Hepatocyte (in vitro differentiated cells): ENCODE results near the gene CPEB1. TPM values are rescaled to one million over a fixed set of nuclear protein-coding genes. Genes with fewer than 3 reads are reported as not detected.

Experiments used
- DNase-seq: peaks from one replicate; pipeline ENCODE4 v3.0.0-alpha.2; 2016; ENCODE audit warnings: low spot score
- H2AFZ ChIP-seq: fragments of 200-600 bp; sonication (generic); 2 replicates; pipeline ENCODE4 v1.6.0; 2016; ENCODE audit warnings: antibody characterized with exemption, mild to moderate bottlenecking
- H3K27ac ChIP-seq: fragments of 200-600 bp; sonication (generic); 2 replicates; pipeline ENCODE4 v1.5.1; 2016; ENCODE audit warnings: mild to moderate bottlenecking
- H3K27me3 ChIP-seq: fragments of 200-600 bp; sonication (generic); 2 replicates; pipeline ENCODE4 v1.6.1; 2016
- H3K36me3 ChIP-seq: fragments of 200-600 bp; sonication (generic); replicated peaks from 2 replicates; pipeline ENCODE4 v1.5.1; 2016; ENCODE audit warnings: low read depth; ENCODE audit not compliant: insufficient read depth
- H3K4me1 ChIP-seq: fragments of 200-600 bp; sonication (generic); 2 replicates; pipeline ENCODE4 v1.5.1; 2016; ENCODE audit warnings: mild to moderate bottlenecking, moderate library complexity; ENCODE audit not compliant: insufficient read depth
- H3K4me2 ChIP-seq: fragments of 200-600 bp; sonication (generic); 2 replicates; pipeline ENCODE4 v1.6.0; 2016
- H3K4me3 ChIP-seq: fragments of 200-600 bp; sonication (generic); 2 replicates; pipeline ENCODE4 v1.5.1; 2016; ENCODE audit warnings: mild to moderate bottlenecking
- H3K79me2 ChIP-seq: fragments of 200-600 bp; sonication (generic); 2 replicates; pipeline ENCODE4 v1.6.0; 2017; ENCODE audit warnings: mild to moderate bottlenecking
- H3K9me2 ChIP-seq: fragments of 200-600 bp; sonication (generic); replicated peaks from 2 replicates; pipeline ENCODE4 v1.6.0; 2017; ENCODE audit warnings: mild to moderate bottlenecking; ENCODE audit not compliant: insufficient read depth
- H3K9me3 ChIP-seq: fragments of 200-600 bp; sonication (generic); 2 replicates; pipeline ENCODE4 v1.5.1; 2016; ENCODE audit warnings: low read depth, mild to moderate bottlenecking
- H4K20me1 ChIP-seq: fragments of 200-600 bp; sonication (generic); 2 replicates; pipeline ENCODE4 v1.6.0; 2016; ENCODE audit warnings: mild to moderate bottlenecking; ENCODE audit not compliant: insufficient read depth, poor library complexity, severe bottlenecking
- EZH2 ChIP-seq: fragments of 200-600 bp; sonication (generic); IDR thresholded peaks from 2 replicates; pipeline ENCODE4 v1.6.1; 2016; ENCODE audit warnings: antibody characterized with exemption, mild to moderate bottlenecking, borderline replicate concordance
- EZH2phosphoT487 ChIP-seq: fragments of 200-600 bp; sonication (generic); IDR thresholded peaks from one replicate; pipeline ENCODE4 v1.6.1; 2018; ENCODE audit warnings: antibody characterized with exemption, mild to moderate bottlenecking, low read depth, moderate library complexity; ENCODE audit not compliant: unreplicated experiment, severe bottlenecking
- WGBS: methylation state at CpG from one replicate; pipeline ENCODE4 v1.1.6; 2016; ENCODE audit warnings: low lambda C conversion rate; ENCODE audit errors: missing lambda C conversion rate; 5-methylcytosine and 5-hydroxymethylcytosine counted together
- polyA plus RNA-seq: library from polyadenylated mRNA; unstranded; fragments of >200 nt; fragmentation: Nextera tagmentation; extraction: Ambion mirVana; gene quantifications from 2 replicates; pipeline ENCODE4 v1.2.1, GENCODE V29; 2016
- total RNA-seq: library from RNA; depleted of rRNA; stranded (reverse); fragments of >200 nt; gene quantifications from 2 replicates; pipeline ENCODE4 v1.2.3, GENCODE V29; 2014
- TF ChIP-seq, protein P1 (sequence below): fragments of 200-600 bp; sonication (generic); IDR thresholded peaks from 2 replicates; pipeline ENCODE4 v1.5.1; 2016; ENCODE audit warnings: antibody characterized with exemption, mild to moderate bottlenecking; ENCODE audit not compliant: poor library complexity

Gene CPEB1
- total and polyA plus RNA-seq, 2 experiments from 2014 or later = 0.87 to 1.9 TPM

DNA sequence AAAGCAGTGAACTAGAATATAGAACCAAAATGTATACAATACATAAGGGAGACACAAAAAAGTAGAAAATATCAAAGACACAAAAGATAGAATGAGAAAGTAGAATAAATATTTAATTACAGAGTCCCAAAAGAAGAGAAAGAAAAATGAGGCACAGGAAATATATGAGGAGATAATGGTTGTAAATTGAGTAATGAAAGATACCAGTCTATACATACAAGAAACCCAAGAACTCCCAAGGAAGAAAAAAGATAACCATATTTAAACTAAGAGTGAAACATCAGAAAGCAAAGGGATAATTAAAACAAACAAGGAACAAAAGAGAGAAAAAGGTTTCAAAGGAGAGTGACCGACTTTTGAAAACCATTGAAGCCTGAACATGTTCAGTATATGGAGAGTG lies 47.3 kb downstream of the CPEB1 start:
- H3K27me3 ChIP-seq = peaks cover 3% of the 10 kb centered on the region
- H4K20me1 ChIP-seq = no peaks in the 10 kb centered on the region
- no peak overlapping the region for H2AFZ ChIP-seq

GRCh38 chr15:82597815-82598214 lies 49.3 kb downstream of the CPEB1 start:
- Histone ChIP-seq H3K79me2 (no peaks in the 10 kb centered on the region), H3K27ac (no peak overlapping the region), H3K4me1 (no peaks in the 10 kb centered on the region), H3K9me3 (no peaks in the 10 kb centered on the region), H2AFZ (no peak overlapping the region), H4K20me1 (no peaks in the 10 kb centered on the region), H3K4me3 (no peak overlapping the region), H3K9me2 (no peaks in the 10 kb centered on the region), H3K27me3 (peaks cover 3% of the 10 kb centered on the region), H3K36me3 (no peaks in the 10 kb centered on the region), H3K4me2 (no peak overlapping the region)
- no peak for DNase-seq
- TF ChIP-seq EZH2phosphoT487 (no peak), EZH2 (no peak)
- TF ChIP-seq, protein P1, sequence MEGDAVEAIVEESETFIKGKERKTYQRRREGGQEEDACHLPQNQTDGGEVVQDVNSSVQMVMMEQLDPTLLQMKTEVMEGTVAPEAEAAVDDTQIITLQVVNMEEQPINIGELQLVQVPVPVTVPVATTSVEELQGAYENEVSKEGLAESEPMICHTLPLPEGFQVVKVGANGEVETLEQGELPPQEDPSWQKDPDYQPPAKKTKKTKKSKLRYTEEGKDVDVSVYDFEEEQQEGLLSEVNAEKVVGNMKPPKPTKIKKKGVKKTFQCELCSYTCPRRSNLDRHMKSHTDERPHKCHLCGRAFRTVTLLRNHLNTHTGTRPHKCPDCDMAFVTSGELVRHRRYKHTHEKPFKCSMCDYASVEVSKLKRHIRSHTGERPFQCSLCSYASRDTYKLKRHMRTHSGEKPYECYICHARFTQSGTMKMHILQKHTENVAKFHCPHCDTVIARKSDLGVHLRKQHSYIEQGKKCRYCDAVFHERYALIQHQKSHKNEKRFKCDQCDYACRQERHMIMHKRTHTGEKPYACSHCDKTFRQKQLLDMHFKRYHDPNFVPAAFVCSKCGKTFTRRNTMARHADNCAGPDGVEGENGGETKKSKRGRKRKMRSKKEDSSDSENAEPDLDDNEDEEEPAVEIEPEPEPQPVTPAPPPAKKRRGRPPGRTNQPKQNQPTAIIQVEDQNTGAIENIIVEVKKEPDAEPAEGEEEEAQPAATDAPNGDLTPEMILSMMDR = no peak
- 90% methylated on average over 2 of the region's 2 CpGs for WGBS

More for the DNA sequence above, 47.3 kb downstream of the CPEB1 start:
- Histone ChIP-seq H3K4me3 (no peak overlapping the region), H3K27ac (no peak overlapping the region), H3K4me2 (no peak overlapping the region), H3K79me2 (no peaks in the 10 kb centered on the region), H3K36me3 (no peaks in the 10 kb centered on the region), H3K9me3 (no peaks in the 10 kb centered on the region), H3K4me1 (no peaks in the 10 kb centered on the region), H3K9me2 (no peaks in the 10 kb centered on the region)
- WGBS = 83% methylated on average over 1 of the region's 1 CpG
- DNase-seq = no peak
- TF ChIP-seq EZH2phosphoT487 (no peak), EZH2 (no peak)
- TF ChIP-seq, protein P1 = no peak

DNA sequence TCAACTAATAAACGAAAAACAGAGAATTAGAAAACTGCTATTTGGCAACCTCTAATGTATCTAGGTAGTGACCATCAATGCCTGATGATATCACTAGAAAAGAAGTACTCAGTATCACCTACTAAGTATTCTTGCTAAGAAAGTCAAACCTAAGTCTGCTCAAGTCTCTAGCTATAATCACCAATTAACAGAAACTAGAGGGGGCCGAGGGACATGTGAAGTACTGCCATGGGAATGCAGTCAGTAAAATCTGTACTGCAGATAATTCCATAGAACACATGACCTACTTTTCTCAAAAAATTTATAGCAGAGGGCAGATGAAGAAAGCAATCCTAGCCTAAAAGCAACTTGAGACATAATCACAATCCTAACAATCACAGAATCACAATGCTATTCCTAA lies 51.4 kb downstream of the CPEB1 start:
- H2AFZ ChIP-seq = no peak overlapping the region
- no peaks in the 10 kb centered on the region for H4K20me1 ChIP-seq
- H3K4me1 ChIP-seq = no peaks in the 10 kb centered on the region
- WGBS = 32% methylated on average over 2 of the region's 2 CpGs
- peaks cover 3% of the 10 kb centered on the region for H3K27me3 ChIP-seq
- H3K4me3 ChIP-seq = no peak overlapping the region
- no peaks in the 10 kb centered on the region for H3K9me2 ChIP-seq
- H3K9me3 ChIP-seq = no peaks in the 10 kb centered on the region
- DNase-seq = no peak
- H3K27ac ChIP-seq = no peak overlapping the region
- no peak overlapping the region for H3K4me2 ChIP-seq
- H3K79me2 ChIP-seq = no peaks in the 10 kb centered on the region
- TF ChIP-seq, protein P1 = no peak
- TF ChIP-seq EZH2 = no peak
- no peak for TF ChIP-seq EZH2phosphoT487
- no peaks in the 10 kb centered on the region for H3K36me3 ChIP-seq

GRCh38 chr15:82595203-82595602 lies 52.0 kb downstream of the CPEB1 start:
- TF ChIP-seq EZH2 (no peak), EZH2phosphoT487 (no peak)
- TF ChIP-seq, protein P1 = no peak
- Histone ChIP-seq H3K27me3 (peaks cover 3% of the 10 kb centered on the region), H3K36me3 (no peaks in the 10 kb centered on the region), H4K20me1 (no peaks in the 10 kb centered on the region), H3K79me2 (no peaks in the 10 kb centered on the region), H2AFZ (no peak overlapping the region), H3K4me1 (no peaks in the 10 kb centered on the region), H3K27ac (no peak overlapping the region), H3K4me3 (no peak overlapping the region), H3K4me2 (no peak overlapping the region), H3K9me2 (no peaks in the 10 kb centered on the region), H3K9me3 (no peaks in the 10 kb centered on the region)
- 88% methylated on average over 3 of the region's 3 CpGs for WGBS
- DNase-seq = no peak
